NCI-H146 treated with DMSO at 0.1 percent for 48 hours (cell line): Measurements from ENCODE around the gene CCDC97.
"Not testable (repeated sequence)": the region's sequence is repeated elsewhere in the genome, so short reads cannot be mapped to it uniquely, and the experiment has no call there.

Source experiments
- DNase-seq: peaks from one replicate; lab custom pipeline; 2025; ENCODE audit not compliant: unreplicated experiment; lab: John Stamatoyannopoulos, UW

The CCDC97 gene

GRCh38 chr19:41362143-41362847 lies 52.3 kb downstream of the CCDC97 start:
- no peak for DNase-seq

- DNase-seq = no peak
These were observed 53.4 kb downstream of the CCDC97 start for GRCh38 chr19:41363371-41363752.

GRCh38 chr19:41363753-41364523 lies 54.0 kb downstream of the CCDC97 start, which contains the start of gene B9D2:
TSS of gene B9D2 (minus strand) at chr19:41364149. CDS start at chr19:41363519, 630 bp downstream.
- DNase-seq = peak; percentile 98

- DNase-seq = no peak
These were observed 54.8 kb downstream of the CCDC97 start for GRCh38 chr19:41364524-41365391.

GRCh38 chr19:41366089-41366488 lies 56.1 kb downstream of the CCDC97 start:
- DNase-seq = no peak

GRCh38 chr19:41367848-41368301 lies 57.9 kb downstream of the CCDC97 start:
- no peak for DNase-seq

- DNase-seq = no peak
These were observed 59.8 kb downstream of the CCDC97 start for GRCh38 chr19:41369769-41370168.

- DNase-seq = not testable (repeated sequence)
These were observed 61.1 kb downstream of the CCDC97 start for GRCh38 chr19:41371119-41371518.

- DNase-seq = no peak
These were observed 61.6 kb downstream of the CCDC97 start for GRCh38 chr19:41371541-41371940.

GRCh38 chr19:41372501-41372900 lies 62.5 kb downstream of the CCDC97 start:
- DNase-seq = no peak

GRCh38 chr19:41373993-41374392 lies 64.0 kb downstream of the CCDC97 start:
- peak; percentile 36 for DNase-seq
